Measurements from ENCODE around the gene IFT81. TPM values are rescaled to one million over a fixed set of nuclear protein-coding genes. Genes with fewer than 3 reads are reported as not detected.
A peak's percentile ranks its signal among the peaks of the same experiment; 100 is the strongest.

Gene IFT81
- total RNA-seq, 1 experiment from 2014 or later = 8.5 TPM

DNA sequence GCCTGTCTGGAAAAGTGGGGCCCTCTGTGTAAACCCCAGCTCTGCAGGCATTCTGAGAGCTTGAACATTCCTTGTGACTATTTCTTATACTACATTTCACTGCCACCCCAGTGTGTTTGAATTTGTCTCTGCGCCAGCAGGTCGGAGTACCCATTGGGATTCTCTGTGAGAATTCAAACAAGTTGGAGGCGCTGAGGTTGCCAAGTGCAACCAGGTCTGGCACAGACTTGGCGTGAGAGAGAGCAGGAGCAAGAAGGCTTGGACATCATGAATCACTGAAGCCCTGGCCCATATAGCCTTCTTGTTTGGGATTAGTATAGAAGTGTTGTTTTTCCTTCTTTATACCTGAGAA is 123.9 kb downstream of the IFT81 start:
- Mint-ChIP-seq H3K4me3 (ENCODE audit: unreplicated experiment) (peak overlapping the region; percentile 56), H3K36me3 (ENCODE audit: insufficient read depth, unreplicated experiment) (peaks cover 6% of the 10 kb centered on the region), H3K4me1 (ENCODE audit: insufficient read depth, unreplicated experiment) (peaks cover 15% of the 10 kb centered on the region), H3K27ac (ENCODE audit: low read depth, unreplicated experiment) (peak overlapping the region; percentile 89), H3K27me3 (ENCODE audit: insufficient read depth, unreplicated experiment) (no peaks in the 10 kb centered on the region), H3K9me3 (ENCODE audit: unreplicated experiment) (no peaks in the 10 kb centered on the region)
- TF ChIP-seq, protein P1, sequence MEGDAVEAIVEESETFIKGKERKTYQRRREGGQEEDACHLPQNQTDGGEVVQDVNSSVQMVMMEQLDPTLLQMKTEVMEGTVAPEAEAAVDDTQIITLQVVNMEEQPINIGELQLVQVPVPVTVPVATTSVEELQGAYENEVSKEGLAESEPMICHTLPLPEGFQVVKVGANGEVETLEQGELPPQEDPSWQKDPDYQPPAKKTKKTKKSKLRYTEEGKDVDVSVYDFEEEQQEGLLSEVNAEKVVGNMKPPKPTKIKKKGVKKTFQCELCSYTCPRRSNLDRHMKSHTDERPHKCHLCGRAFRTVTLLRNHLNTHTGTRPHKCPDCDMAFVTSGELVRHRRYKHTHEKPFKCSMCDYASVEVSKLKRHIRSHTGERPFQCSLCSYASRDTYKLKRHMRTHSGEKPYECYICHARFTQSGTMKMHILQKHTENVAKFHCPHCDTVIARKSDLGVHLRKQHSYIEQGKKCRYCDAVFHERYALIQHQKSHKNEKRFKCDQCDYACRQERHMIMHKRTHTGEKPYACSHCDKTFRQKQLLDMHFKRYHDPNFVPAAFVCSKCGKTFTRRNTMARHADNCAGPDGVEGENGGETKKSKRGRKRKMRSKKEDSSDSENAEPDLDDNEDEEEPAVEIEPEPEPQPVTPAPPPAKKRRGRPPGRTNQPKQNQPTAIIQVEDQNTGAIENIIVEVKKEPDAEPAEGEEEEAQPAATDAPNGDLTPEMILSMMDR (IDR thresholded peaks at IDR 0.05; ENCODE audit: unreplicated experiment) = no peak
- no TSS peak for BruUV-seq (replicated peaks)
- POLR2A ChIA-PET = interaction anchor here (0.5 to 6.0 kb wide), 25 partner anchors 9 to 220 kb away, joined by 3 to 112 read pairs (median 5); partner anchors contain the start of genes ANAPC7, ATP2A2, FAM216A and GPN3
- peak; percentile 77 for DNase-seq (ENCODE audit: unreplicated experiment)
- intact Hi-C loops (cut with micrococcal nuclease) = loop anchor here (5.0 kb wide), 1 partner anchor 34 kb away; the partner anchor contains the start of gene ATP2A2
- CTCF ChIA-PET = interaction anchor here (0.6 to 1.6 kb wide), 10 partner anchors 10 to 129 kb away, joined by 3 to 6 read pairs (median 3); no protein-coding TSS in a partner anchor

DNA sequence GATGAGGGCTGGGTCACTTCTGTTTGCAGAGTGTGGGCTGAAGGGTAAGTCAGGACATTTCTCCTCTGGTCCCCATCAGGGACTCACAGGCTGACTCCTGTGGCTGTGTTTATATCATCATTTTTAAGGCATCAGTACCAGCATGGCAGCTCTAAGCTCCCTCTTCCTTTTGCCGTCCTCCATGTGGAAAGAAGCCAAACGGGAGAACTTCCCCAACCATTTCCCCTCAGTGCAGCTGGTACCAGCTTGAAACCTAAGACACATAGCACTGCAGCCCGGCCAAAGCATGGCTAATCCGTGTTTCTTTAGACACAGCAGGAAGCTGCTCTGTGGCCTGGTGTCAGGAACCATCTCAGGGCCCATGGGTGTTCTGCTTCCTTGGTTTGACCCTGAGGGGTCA is 124.9 kb downstream of the IFT81 start:
- POLR2A ChIA-PET = interaction anchor here (1.0 to 6.0 kb wide), 10 partner anchors 8 to 91 kb away, joined by 3 to 112 read pairs (median 9); partner anchors contain the start of gene ATP2A2

GRCh38 chr12:110249716-110250225 is 125.6 kb downstream of the IFT81 start:
- DNase-seq (ENCODE audit: unreplicated experiment) = no peak
- BruUV-seq (replicated peaks) = no TSS peak
- TF ChIP-seq, protein P1 (IDR thresholded peaks at IDR 0.05; ENCODE audit: unreplicated experiment) = no peak
- H3K4me1 Mint-ChIP-seq (ENCODE audit: insufficient read depth, unreplicated experiment) = peaks cover 15% of the 10 kb centered on the region
- H3K9me3 Mint-ChIP-seq (ENCODE audit: unreplicated experiment) = no peaks in the 10 kb centered on the region
- H3K27ac Mint-ChIP-seq (ENCODE audit: low read depth, unreplicated experiment) = no peak overlapping the region
- H3K36me3 Mint-ChIP-seq (ENCODE audit: insufficient read depth, unreplicated experiment) = peaks cover 6% of the 10 kb centered on the region
- intact Hi-C loops (cut with micrococcal nuclease) = loop anchor here (5.0 kb wide), 1 partner anchor 33 kb away; the partner anchor contains the start of gene ATP2A2
- ChIA-PET POLR2A (interaction anchor here (1.0 to 6.0 kb wide), 6 partner anchors 20 to 90 kb away, joined by 3 to 112 read pairs (median 26); partner anchors contain the start of gene ATP2A2), CTCF (interaction anchor here (0.9 to 1.4 kb wide), 3 partner anchors 16 to 29 kb away, joined by 3 to 8 read pairs (median 4); no protein-coding TSS in a partner anchor)
- no peaks in the 10 kb centered on the region for H3K27me3 Mint-ChIP-seq (ENCODE audit: insufficient read depth, unreplicated experiment)
- H3K4me3 Mint-ChIP-seq (ENCODE audit: unreplicated experiment) = no peak overlapping the region

More for the DNA sequence above, 124.9 kb downstream of the IFT81 start:
- Mint-ChIP-seq H3K4me3 (ENCODE audit: unreplicated experiment) (no peak overlapping the region), H3K27me3 (ENCODE audit: insufficient read depth, unreplicated experiment) (no peaks in the 10 kb centered on the region), H3K9me3 (ENCODE audit: unreplicated experiment) (no peaks in the 10 kb centered on the region), H3K4me1 (ENCODE audit: insufficient read depth, unreplicated experiment) (peaks cover 15% of the 10 kb centered on the region), H3K27ac (ENCODE audit: low read depth, unreplicated experiment) (peak overlapping the region; percentile 89), H3K36me3 (ENCODE audit: insufficient read depth, unreplicated experiment) (peaks cover 6% of the 10 kb centered on the region)
- TF ChIP-seq, protein P1 (IDR thresholded peaks at IDR 0.05; ENCODE audit: unreplicated experiment) = no peak
- BruUV-seq (replicated peaks) = no TSS peak
- no peak for DNase-seq (ENCODE audit: unreplicated experiment)
- intact Hi-C loops (cut with micrococcal nuclease) = loop anchor here (5.0 kb wide), 1 partner anchor 33 kb away; the partner anchor contains the start of gene ATP2A2
- CTCF ChIA-PET = interaction anchor here (0.7 to 1.6 kb wide), 7 partner anchors 9 to 56 kb away, joined by 3 to 8 read pairs (median 3); no protein-coding TSS in a partner anchor

GRCh38 chr12:110251381-110251780 is 127.2 kb downstream of the IFT81 start:
- DNase-seq (ENCODE audit: unreplicated experiment) = no peak
- CTCF ChIA-PET = no interaction called here
- intact Hi-C loops (cut with micrococcal nuclease) = no loop called here
- Mint-ChIP-seq H3K9me3 (ENCODE audit: unreplicated experiment) (no peaks in the 10 kb centered on the region), H3K27ac (ENCODE audit: low read depth, unreplicated experiment) (no peak overlapping the region), H3K4me1 (ENCODE audit: insufficient read depth, unreplicated experiment) (peaks cover 15% of the 10 kb centered on the region), H3K36me3 (ENCODE audit: insufficient read depth, unreplicated experiment) (peaks cover 6% of the 10 kb centered on the region), H3K27me3 (ENCODE audit: insufficient read depth, unreplicated experiment) (no peaks in the 10 kb centered on the region), H3K4me3 (ENCODE audit: unreplicated experiment) (no peak overlapping the region)
- POLR2A ChIA-PET = interaction anchor here (1.3 to 6.0 kb wide), 3 partner anchors 21 to 29 kb away, joined by 3 to 112 read pairs (median 5); partner anchors contain the start of gene ATP2A2
- no TSS peak for BruUV-seq (replicated peaks)
- TF ChIP-seq, protein P1 (IDR thresholded peaks at IDR 0.05; ENCODE audit: unreplicated experiment) = no peak
